Activated T-cell treated with anti-CD3 and anti-CD28 coated beads, Interleukin-2, amount 50 U/mL, for 24 hours (primary cell): ENCODE measurements around the gene SFXN4.

Experiments
- DNase-seq: peaks from one replicate; pipeline ENCODE4 v3.0.0-alpha.2; 2020
- H3K27ac Mint-ChIP-seq: 2 replicates; pipeline ENCODE4 v1.8.0; 2020; ENCODE audit warnings: mild to moderate bottlenecking, mixed read lengths
- H3K27me3 Mint-ChIP-seq: 2 replicates; pipeline ENCODE4 v1.8.0; 2020; ENCODE audit warnings: mixed read lengths
- H3K36me3 Mint-ChIP-seq: 2 replicates; pipeline ENCODE4 v1.8.0; 2020; ENCODE audit warnings: low read depth, mixed read lengths
- H3K4me1 Mint-ChIP-seq: 2 replicates; pipeline ENCODE4 v1.8.0; 2020; ENCODE audit warnings: low read depth, mixed read lengths
- H3K4me3 Mint-ChIP-seq: 2 replicates; pipeline ENCODE4 v1.8.0; 2020; ENCODE audit warnings: mild to moderate bottlenecking, moderate library complexity, mixed read lengths
- H3K9me3 Mint-ChIP-seq: 2 replicates; pipeline ENCODE4 v1.8.0; 2020; ENCODE audit warnings: mixed read lengths

SFXN4 gene

GRCh38 chr10:119165171-119166117 lies at the start of gene SFXN4:
Gene SFXN4, minus strand, starts transcription at chr10:119165714. Its CDS starts 67 bp downstream, at chr10:119165647.
- peak; percentile 91 for DNase-seq
- Mint-ChIP-seq H3K27me3 (no peaks in the 10 kb centered on the region), H3K4me1 (peaks cover 44% of the 10 kb centered on the region), H3K27ac (peak within 1 kb of the TSS; percentile 95), H3K36me3 (peaks cover 95% of the 10 kb centered on the region), H3K9me3 (no peaks in the 10 kb centered on the region), H3K4me3 (peak within 1 kb of the TSS; percentile 87)

GRCh38 chr10:119211625-119212441 lies 46.3 kb upstream of the SFXN4 start:
- Mint-ChIP-seq H3K4me1 (peaks cover 68% of the 10 kb centered on the region), H3K4me3 (peak overlapping the region; percentile 65), H3K36me3 (peaks cover 10% of the 10 kb centered on the region)

GRCh38 chr10:119211176-119211575 lies 45.7 kb upstream of the SFXN4 start:
- Mint-ChIP-seq H3K9me3 (no peaks in the 10 kb centered on the region), H3K27ac (peak overlapping the region; percentile 93), H3K4me3 (peak overlapping the region; percentile 65), H3K27me3 (no peaks in the 10 kb centered on the region), H3K36me3 (peaks cover 10% of the 10 kb centered on the region), H3K4me1 (peaks cover 72% of the 10 kb centered on the region)
- DNase-seq, result no peak

More at GRCh38 chr10:119211625-119212441, 46.3 kb upstream of the SFXN4 start:
- no peak for DNase-seq
- Mint-ChIP-seq H3K27ac (peak overlapping the region; percentile 93), H3K9me3 (no peaks in the 10 kb centered on the region), H3K27me3 (no peaks in the 10 kb centered on the region)

- no peak for DNase-seq
- Mint-ChIP-seq H3K9me3 (no peaks in the 10 kb centered on the region), H3K4me1 (peaks cover 75% of the 10 kb centered on the region), H3K4me3 (peak overlapping the region; percentile 65), H3K27me3 (no peaks in the 10 kb centered on the region), H3K36me3 (peaks cover 10% of the 10 kb centered on the region), H3K27ac (peak overlapping the region; percentile 93)
Observed at GRCh38 chr10:119210633-119211032, 45.1 kb upstream of the SFXN4 start.

GRCh38 chr10:119209736-119210355 lies 44.3 kb upstream of the SFXN4 start:
- no peak for DNase-seq
- peak overlapping the region; percentile 89 for H3K27ac Mint-ChIP-seq
- H3K27me3 Mint-ChIP-seq, result no peaks in the 10 kb centered on the region
- H3K36me3 Mint-ChIP-seq, result peaks cover 10% of the 10 kb centered on the region
- peak overlapping the region; percentile 89 for H3K4me3 Mint-ChIP-seq
- H3K4me1 Mint-ChIP-seq, result peaks cover 71% of the 10 kb centered on the region
- H3K9me3 Mint-ChIP-seq, result no peaks in the 10 kb centered on the region

GRCh38 chr10:119209035-119209735 lies 43.7 kb upstream of the SFXN4 start:
- H3K4me3 Mint-ChIP-seq, result peak overlapping the region; percentile 89
- no peaks in the 10 kb centered on the region for H3K9me3 Mint-ChIP-seq
- peaks cover 10% of the 10 kb centered on the region for H3K36me3 Mint-ChIP-seq
- H3K27ac Mint-ChIP-seq, result peak overlapping the region; percentile 89
- DNase-seq, result peak; percentile 65
- no peaks in the 10 kb centered on the region for H3K27me3 Mint-ChIP-seq
- peaks cover 67% of the 10 kb centered on the region for H3K4me1 Mint-ChIP-seq

GRCh38 chr10:119208553-119208940 lies 43.0 kb upstream of the SFXN4 start:
- Mint-ChIP-seq H3K36me3 (peaks cover 10% of the 10 kb centered on the region), H3K27me3 (no peaks in the 10 kb centered on the region), H3K4me3 (peak overlapping the region; percentile 89), H3K27ac (peak overlapping the region; percentile 89), H3K9me3 (no peaks in the 10 kb centered on the region), H3K4me1 (peaks cover 60% of the 10 kb centered on the region)
- no peak for DNase-seq

- peak overlapping the region; percentile 89 for H3K4me3 Mint-ChIP-seq
- H3K27me3 Mint-ChIP-seq, result no peaks in the 10 kb centered on the region
- no peaks in the 10 kb centered on the region for H3K9me3 Mint-ChIP-seq
- H3K27ac Mint-ChIP-seq, result peak overlapping the region; percentile 89
- DNase-seq, result peak; percentile 73
- H3K4me1 Mint-ChIP-seq, result peaks cover 56% of the 10 kb centered on the region
- H3K36me3 Mint-ChIP-seq, result peaks cover 9% of the 10 kb centered on the region
Observed at GRCh38 chr10:119207713-119208552, 42.4 kb upstream of the SFXN4 start.

GRCh38 chr10:119207366-119207666 lies 41.8 kb upstream of the SFXN4 start, which contains the start of gene GRK5:
Gene GRK5, plus strand, starts transcription at chr10:119207571. Its CDS starts 347 bp downstream, at chr10:119207918.
- no peak for DNase-seq
- peak within 1 kb of the TSS; percentile 89 for H3K4me3 Mint-ChIP-seq
- H3K4me1 Mint-ChIP-seq, result peaks cover 50% of the 10 kb centered on the region
- no peaks in the 10 kb centered on the region for H3K27me3 Mint-ChIP-seq
- H3K9me3 Mint-ChIP-seq, result no peaks in the 10 kb centered on the region
- H3K36me3 Mint-ChIP-seq, result peaks cover 4% of the 10 kb centered on the region
- H3K27ac Mint-ChIP-seq, result peak within 1 kb of the TSS; percentile 94

GRCh38 chr10:119206603-119207365 lies 41.3 kb upstream of the SFXN4 start:
- Mint-ChIP-seq H3K4me1 (peaks cover 45% of the 10 kb centered on the region), H3K36me3 (peaks cover 4% of the 10 kb centered on the region), H3K4me3 (peak overlapping the region; percentile 78), H3K27ac (peak overlapping the region; percentile 94), H3K27me3 (no peaks in the 10 kb centered on the region), H3K9me3 (no peaks in the 10 kb centered on the region)
- DNase-seq, result peak; percentile 93

GRCh38 chr10:119205894-119206602 lies 40.5 kb upstream of the SFXN4 start:
- Mint-ChIP-seq H3K27ac (peak overlapping the region; percentile 94), H3K4me3 (peak overlapping the region; percentile 78), H3K9me3 (no peaks in the 10 kb centered on the region), H3K4me1 (peaks cover 37% of the 10 kb centered on the region), H3K27me3 (no peaks in the 10 kb centered on the region), H3K36me3 (peaks cover 4% of the 10 kb centered on the region)
- DNase-seq, result peak; percentile 68

- H3K4me1 Mint-ChIP-seq, result peaks cover 19% of the 10 kb centered on the region
- no peaks in the 10 kb centered on the region for H3K9me3 Mint-ChIP-seq
- no peak overlapping the region for H3K4me3 Mint-ChIP-seq
- no peak overlapping the region for H3K27ac Mint-ChIP-seq
- peaks cover 1% of the 10 kb centered on the region for H3K36me3 Mint-ChIP-seq
- DNase-seq, result no peak
- no peaks in the 10 kb centered on the region for H3K27me3 Mint-ChIP-seq
Observed at GRCh38 chr10:119203006-119203405, 37.5 kb upstream of the SFXN4 start.
